ENCODE results near the gene ITGA5.

ITGA5 gene

GRCh38 chr12:54373649-54374561, 45.2 kb downstream of the ITGA5 start:
- H3K9me3 ChIP-seq (ENCODE audit: control insufficient read depth in 1 of 2, low read length in 2 of 2): no peaks in the 10 kb centered on the region
- H3K27me3 ChIP-seq (ENCODE audit: low read depth, low read length): no peaks in the 10 kb centered on the region
- peak overlapping the region; percentile 20 for H3K27ac ChIP-seq (ENCODE audit: low read length)
- no peak overlapping the region for H3K4me3 ChIP-seq (ENCODE audit: low read depth in 1 of 2, low read length in 2 of 2)
- H3K36me3 ChIP-seq (ENCODE audit: control insufficient read depth in 1 of 2, insufficient read depth in 2 of 2, low read length in 2 of 2): peaks cover 0 to 19% of the 10 kb centered on the region in 2 donors
- peaks cover 0 to 43% of the 10 kb centered on the region in 2 donors for H3K4me1 ChIP-seq (ENCODE audit: control insufficient read depth in 1 of 2, insufficient read depth in 2 of 2, low read length in 2 of 2)

- H3K36me3 ChIP-seq (ENCODE audit: control insufficient read depth in 1 of 2, insufficient read depth in 2 of 2, low read length in 2 of 2): peaks cover 0 to 19% of the 10 kb centered on the region in 2 donors
- H3K27me3 ChIP-seq (ENCODE audit: low read depth, low read length): no peaks in the 10 kb centered on the region
- no peak overlapping the region for H3K27ac ChIP-seq (ENCODE audit: low read length)
- H3K9me3 ChIP-seq (ENCODE audit: control insufficient read depth in 1 of 2, low read length in 2 of 2): no peaks in the 10 kb centered on the region
- peaks cover 3 to 40% of the 10 kb centered on the region in 2 donors for H3K4me1 ChIP-seq (ENCODE audit: control insufficient read depth in 1 of 2, insufficient read depth in 2 of 2, low read length in 2 of 2)
- H3K4me3 ChIP-seq (ENCODE audit: low read depth in 1 of 2, low read length in 2 of 2): no peak overlapping the region
Observed at GRCh38 chr12:54372113-54372806, 46.8 kb downstream of the ITGA5 start.

- Histone ChIP-seq H3K27ac (ENCODE audit: low read length) (peak overlapping the region; percentile 72), H3K9me3 (ENCODE audit: control insufficient read depth in 1 of 2, low read length in 2 of 2) (no peaks in the 10 kb centered on the region), H3K36me3 (ENCODE audit: control insufficient read depth in 1 of 2, insufficient read depth in 2 of 2, low read length in 2 of 2) (peaks cover 0 to 19% of the 10 kb centered on the region in 2 donors), H3K27me3 (ENCODE audit: low read depth, low read length) (no peaks in the 10 kb centered on the region), H3K4me1 (ENCODE audit: control insufficient read depth in 1 of 2, insufficient read depth in 2 of 2, low read length in 2 of 2) (peaks cover 3 to 40% of the 10 kb centered on the region in 2 donors), H3K4me3 (ENCODE audit: low read depth in 1 of 2, low read length in 2 of 2) (peak overlapping the region in 1 of 2 donors; percentile 57)
Observed at GRCh38 chr12:54371328-54372112, 47.5 kb downstream of the ITGA5 start.

GRCh38 chr12:54370171-54370730, 48.8 kb downstream of the ITGA5 start:
- Histone ChIP-seq H3K4me1 (ENCODE audit: control insufficient read depth in 1 of 2, insufficient read depth in 2 of 2, low read length in 2 of 2) (peaks cover 3 to 40% of the 10 kb centered on the region in 2 donors), H3K4me3 (ENCODE audit: low read depth in 1 of 2, low read length in 2 of 2) (peak overlapping the region in 1 of 2 donors; percentile 57), H3K36me3 (ENCODE audit: control insufficient read depth in 1 of 2, insufficient read depth in 2 of 2, low read length in 2 of 2) (peaks cover 0 to 19% of the 10 kb centered on the region in 2 donors), H3K9me3 (ENCODE audit: control insufficient read depth in 1 of 2, low read length in 2 of 2) (no peaks in the 10 kb centered on the region), H3K27me3 (ENCODE audit: low read depth, low read length) (no peaks in the 10 kb centered on the region), H3K27ac (ENCODE audit: low read length) (no peak overlapping the region)

GRCh38 chr12:54369597-54370131, 49.4 kb downstream of the ITGA5 start:
- H3K27me3 ChIP-seq (ENCODE audit: low read depth, low read length): no peaks in the 10 kb centered on the region
- peak overlapping the region in 1 of 2 donors; percentile 57 for H3K4me3 ChIP-seq (ENCODE audit: low read depth in 1 of 2, low read length in 2 of 2)
- no peaks in the 10 kb centered on the region for H3K9me3 ChIP-seq (ENCODE audit: control insufficient read depth in 1 of 2, low read length in 2 of 2)
- peaks cover 0 to 17% of the 10 kb centered on the region in 2 donors for H3K36me3 ChIP-seq (ENCODE audit: control insufficient read depth in 1 of 2, insufficient read depth in 2 of 2, low read length in 2 of 2)
- no peak overlapping the region for H3K27ac ChIP-seq (ENCODE audit: low read length)
- H3K4me1 ChIP-seq (ENCODE audit: control insufficient read depth in 1 of 2, insufficient read depth in 2 of 2, low read length in 2 of 2): peaks cover 3 to 35% of the 10 kb centered on the region in 2 donors

- Histone ChIP-seq H3K27me3 (ENCODE audit: low read depth, low read length) (no peaks in the 10 kb centered on the region), H3K36me3 (ENCODE audit: control insufficient read depth in 1 of 2, insufficient read depth in 2 of 2, low read length in 2 of 2) (peaks cover 0 to 10% of the 10 kb centered on the region in 2 donors), H3K4me3 (ENCODE audit: low read depth in 1 of 2, low read length in 2 of 2) (peak overlapping the region; percentile 30 to 57), H3K27ac (ENCODE audit: low read length) (no peak overlapping the region), H3K4me1 (ENCODE audit: control insufficient read depth in 1 of 2, insufficient read depth in 2 of 2, low read length in 2 of 2) (peaks cover 3 to 32% of the 10 kb centered on the region in 2 donors), H3K9me3 (ENCODE audit: control insufficient read depth in 1 of 2, low read length in 2 of 2) (no peaks in the 10 kb centered on the region)
Observed at GRCh38 chr12:54368709-54369596, 50.1 kb downstream of the ITGA5 start.

- H3K4me3 ChIP-seq (ENCODE audit: low read depth in 1 of 2, low read length in 2 of 2): peak overlapping the region in 1 of 2 donors; percentile 30
- H3K4me1 ChIP-seq (ENCODE audit: control insufficient read depth in 1 of 2, insufficient read depth in 2 of 2, low read length in 2 of 2): peaks cover 3 to 32% of the 10 kb centered on the region in 2 donors
- H3K27ac ChIP-seq (ENCODE audit: low read length): no peak overlapping the region
Observed at GRCh38 chr12:54368025-54368708, 50.9 kb downstream of the ITGA5 start.

GRCh38 chr12:54364413-54364812, 54.7 kb downstream of the ITGA5 start, which contains the start of gene GPR84:
GPR84 (minus strand) TSS chr12:54364486; CDS start chr12:54363851, 635 bp downstream.
- no peak within 1 kb of the TSS for H3K4me3 ChIP-seq (ENCODE audit: low read depth in 1 of 2, low read length in 2 of 2)
- H3K27ac ChIP-seq (ENCODE audit: low read length): no peak within 1 kb of the TSS
- no peaks in the 10 kb centered on the region for H3K36me3 ChIP-seq (ENCODE audit: control insufficient read depth in 1 of 2, insufficient read depth in 2 of 2, low read length in 2 of 2)
- peaks cover 3 to 18% of the 10 kb centered on the region in 2 donors for H3K4me1 ChIP-seq (ENCODE audit: control insufficient read depth in 1 of 2, insufficient read depth in 2 of 2, low read length in 2 of 2)
- H3K27me3 ChIP-seq (ENCODE audit: low read depth, low read length): no peaks in the 10 kb centered on the region
- no peaks in the 10 kb centered on the region for H3K9me3 ChIP-seq (ENCODE audit: control insufficient read depth in 1 of 2, low read length in 2 of 2)

More at GRCh38 chr12:54368025-54368708, 50.9 kb downstream of the ITGA5 start:
- H3K27me3 ChIP-seq (ENCODE audit: low read depth, low read length): no peaks in the 10 kb centered on the region
- H3K9me3 ChIP-seq (ENCODE audit: control insufficient read depth in 1 of 2, low read length in 2 of 2): no peaks in the 10 kb centered on the region
- H3K36me3 ChIP-seq (ENCODE audit: control insufficient read depth in 1 of 2, insufficient read depth in 2 of 2, low read length in 2 of 2): peaks cover 0 to 2% of the 10 kb centered on the region in 2 donors

GRCh38 chr12:54363618-54364017, 55.4 kb downstream of the ITGA5 start:
- Histone ChIP-seq H3K27me3 (ENCODE audit: low read depth, low read length) (no peaks in the 10 kb centered on the region), H3K4me1 (ENCODE audit: control insufficient read depth in 1 of 2, insufficient read depth in 2 of 2, low read length in 2 of 2) (peaks cover 3 to 10% of the 10 kb centered on the region in 2 donors), H3K4me3 (ENCODE audit: low read depth in 1 of 2, low read length in 2 of 2) (no peak overlapping the region), H3K36me3 (ENCODE audit: control insufficient read depth in 1 of 2, insufficient read depth in 2 of 2, low read length in 2 of 2) (no peaks in the 10 kb centered on the region), H3K27ac (ENCODE audit: low read length) (no peak overlapping the region), H3K9me3 (ENCODE audit: control insufficient read depth in 1 of 2, low read length in 2 of 2) (no peaks in the 10 kb centered on the region)
